Stimulated activated CD4-positive, alpha-beta T cell treated with anti-CD3 and anti-CD28 coated beads, Interleukin-15, amount 100 ng/mL, for 48 hours (primary cell): Measurements from ENCODE around the gene RBM38.

Source experiments
- DNase-seq, 2 donors: peaks; one replicate each; pipeline ENCODE4 v3.0.0-alpha.2; 2020; ENCODE audit warnings: low read depth in 2 of 2

The RBM38 gene

GRCh38 chr20:57403216-57403615, 12.0 kb downstream of the RBM38 start:
- DNase-seq: no peak

DNA sequence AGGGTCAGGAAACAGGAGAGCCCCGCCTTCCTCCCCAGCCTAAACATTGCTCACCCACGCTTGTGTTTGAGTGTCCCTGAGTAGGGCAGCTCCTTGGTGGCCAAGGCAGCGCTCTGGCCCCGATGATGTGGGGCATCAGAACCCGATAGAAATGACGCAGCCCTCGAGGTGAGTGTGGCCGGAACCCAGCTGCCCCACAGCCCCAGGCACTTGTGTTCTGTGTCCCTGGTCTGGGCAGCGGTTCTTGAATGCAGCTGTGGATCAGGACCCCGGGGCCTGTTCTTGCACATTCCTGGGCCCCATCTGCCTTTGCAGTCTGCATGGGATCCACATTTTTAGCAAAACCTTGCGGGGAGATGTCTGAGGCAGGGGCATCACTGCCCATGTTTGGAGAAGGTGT, 12.8 kb downstream of the RBM38 start:
- DNase-seq: no peak

DNA sequence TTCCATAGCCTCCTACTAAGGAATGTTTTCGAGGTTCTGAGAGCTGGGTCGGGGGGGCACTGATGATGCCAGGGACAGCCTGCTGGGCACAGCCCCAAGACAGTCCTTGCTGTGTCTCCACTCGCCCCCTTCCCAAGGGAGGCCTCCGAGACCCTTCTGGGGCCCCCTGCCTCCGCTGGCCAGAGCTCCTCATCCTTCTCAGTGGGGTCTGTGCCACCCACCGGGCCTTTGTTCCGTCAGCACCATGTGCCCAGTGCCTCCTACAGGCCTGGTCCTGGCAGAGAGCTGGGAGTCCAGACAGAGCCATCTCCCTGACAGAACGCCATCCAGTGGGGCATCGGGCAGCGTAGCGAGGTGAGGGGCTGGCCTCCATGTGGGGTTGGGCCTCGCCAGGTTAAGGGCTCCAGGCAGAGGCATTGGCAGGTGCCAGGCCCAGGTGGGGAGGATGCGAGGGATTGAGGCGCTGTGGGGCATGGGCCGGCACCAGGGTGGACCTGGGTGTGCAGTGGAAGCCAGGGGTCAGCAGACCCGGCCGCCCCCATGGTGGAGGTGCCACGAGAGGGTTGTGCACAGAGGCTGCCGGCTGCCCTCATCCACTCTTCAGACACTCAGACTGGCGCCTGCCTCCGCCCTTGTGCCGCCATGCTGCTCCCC, 13.3 kb downstream of the RBM38 start:
- no peak for DNase-seq

DNA sequence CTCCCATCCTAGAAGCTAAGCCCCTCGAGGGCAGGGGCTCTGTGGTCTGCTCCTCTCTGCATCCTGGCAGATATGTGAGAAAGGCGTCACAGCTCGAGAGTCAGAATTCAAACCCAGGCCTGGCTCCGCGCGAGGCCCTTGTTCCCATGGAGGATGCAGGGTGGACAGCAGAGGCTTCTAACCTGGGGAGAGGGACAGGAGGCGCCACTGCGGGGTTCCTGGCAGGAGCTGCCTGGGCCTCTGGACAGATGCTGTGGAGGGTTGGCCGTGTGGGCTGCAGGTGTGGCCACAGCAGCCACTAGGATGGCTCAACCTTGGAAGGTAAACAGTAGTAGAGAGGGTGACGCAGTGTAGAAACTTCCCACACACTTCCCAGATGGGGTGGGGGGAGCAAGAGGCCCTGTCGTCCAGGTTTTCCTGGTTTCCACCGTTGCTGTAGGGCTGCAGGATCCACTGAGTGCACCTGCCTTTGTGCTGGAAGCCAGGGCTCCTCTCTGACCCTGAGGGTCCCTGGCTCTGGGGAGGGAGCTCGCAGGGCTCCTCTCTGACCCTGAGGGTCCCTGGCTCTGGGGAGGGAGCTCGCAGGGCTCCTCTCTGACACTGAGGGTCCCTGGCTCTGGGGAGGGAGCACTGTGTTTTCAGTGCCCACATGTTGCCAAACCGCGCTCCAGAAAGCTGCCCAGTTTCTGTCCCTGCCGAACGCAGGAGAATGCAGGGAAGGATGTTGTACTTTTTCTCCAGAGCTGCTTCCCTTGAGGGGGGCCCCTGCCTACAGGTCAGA, 14.2 kb downstream of the RBM38 start:
- no peak for DNase-seq

DNA sequence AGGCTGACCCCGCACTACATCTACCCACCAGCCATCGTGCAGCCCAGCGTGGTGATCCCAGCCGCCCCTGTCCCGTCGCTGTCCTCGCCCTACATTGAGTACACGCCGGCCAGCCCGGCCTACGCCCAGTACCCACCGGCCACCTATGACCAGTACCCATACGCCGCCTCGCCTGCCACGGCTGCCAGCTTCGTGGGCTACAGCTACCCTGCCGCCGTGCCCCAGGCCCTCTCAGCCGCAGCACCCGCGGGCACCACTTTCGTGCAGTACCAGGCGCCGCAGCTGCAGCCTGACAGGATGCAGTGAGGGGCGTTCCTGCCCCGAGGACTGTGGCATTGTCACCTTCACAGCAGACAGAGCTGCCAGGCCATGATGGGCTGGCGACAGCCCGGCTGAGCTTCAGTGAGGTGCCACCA, 16.4 kb downstream of the RBM38 start:
- no peak for DNase-seq

- DNase-seq: no peak
Measured at GRCh38 chr20:57408131-57408530, 16.9 kb downstream of the RBM38 start.

DNA sequence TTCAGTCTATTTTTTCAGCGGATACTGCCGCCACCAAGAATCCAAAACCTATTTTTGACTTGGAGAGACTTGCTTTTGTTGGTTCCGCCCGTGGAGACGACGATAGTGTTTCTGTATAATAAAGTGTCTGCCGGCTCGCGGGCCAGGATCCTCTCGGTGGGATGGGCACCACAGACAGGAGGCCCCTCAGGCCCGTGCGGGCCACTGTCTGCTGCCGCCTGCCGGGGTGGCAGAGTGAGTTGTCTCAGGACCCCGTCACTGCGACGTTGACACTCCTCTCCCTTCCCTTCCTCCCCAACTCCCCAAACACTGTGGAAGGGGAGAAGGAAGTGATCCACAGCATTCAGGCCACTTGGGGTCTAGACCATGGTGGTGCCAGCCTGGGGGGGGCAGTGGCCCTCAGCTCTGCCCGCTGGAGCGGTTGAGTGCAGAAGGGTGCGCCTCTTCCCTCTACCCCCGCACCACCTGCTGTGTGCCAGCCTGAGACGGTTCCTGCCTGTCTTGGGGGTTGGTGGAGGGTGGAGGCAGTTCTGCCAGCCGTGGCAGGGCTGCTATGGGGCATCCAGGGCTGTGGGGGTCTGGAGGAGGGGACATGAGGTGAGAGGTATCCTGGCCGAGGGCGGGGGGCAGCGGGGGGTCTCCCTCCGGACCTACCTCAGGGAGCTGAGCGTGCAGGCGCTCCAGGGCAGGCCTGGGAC, 17.5 kb downstream of the RBM38 start:
- no peak for DNase-seq

- DNase-seq: no peak
Measured at GRCh38 chr20:57409316-57409671, 18.1 kb downstream of the RBM38 start.

DNA sequence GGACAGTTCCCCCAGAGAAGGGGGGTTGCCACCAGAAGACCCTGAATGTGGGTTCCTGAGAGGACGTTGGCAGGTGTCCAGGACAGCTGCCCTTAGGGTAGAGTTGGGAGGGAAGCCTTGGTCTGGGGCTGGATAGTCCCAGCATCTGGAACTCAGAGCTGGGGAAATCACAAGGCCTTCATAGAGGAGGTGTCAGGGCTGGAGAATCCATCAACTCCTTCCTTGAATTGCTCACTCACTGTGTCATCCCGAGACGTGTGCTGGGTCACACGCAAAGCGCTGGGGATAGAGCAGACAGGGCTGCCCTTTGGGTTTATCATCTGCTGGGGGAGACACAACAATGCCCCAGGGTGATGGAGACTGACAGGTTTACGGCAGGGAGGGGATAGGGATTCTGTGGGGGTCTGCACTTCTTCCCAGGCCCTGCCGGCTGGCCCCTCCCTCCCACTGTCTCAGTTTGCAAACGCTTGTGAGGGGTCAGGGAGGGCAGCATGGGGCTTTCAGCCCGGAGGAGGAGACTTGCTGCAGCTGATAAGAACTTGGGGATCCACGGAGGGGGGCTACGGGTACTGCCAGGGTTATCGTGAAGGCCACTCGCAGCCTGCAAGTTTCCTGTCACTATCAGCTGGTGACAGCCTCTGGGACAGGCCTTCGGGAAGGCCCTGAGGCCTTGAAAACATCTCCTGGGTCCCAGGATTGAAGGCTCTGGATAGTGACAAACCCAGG, 18.6 kb downstream of the RBM38 start:
- no peak for DNase-seq

- DNase-seq: no peak
Measured at GRCh38 chr20:57410398-57410920, 19.3 kb downstream of the RBM38 start.

DNA sequence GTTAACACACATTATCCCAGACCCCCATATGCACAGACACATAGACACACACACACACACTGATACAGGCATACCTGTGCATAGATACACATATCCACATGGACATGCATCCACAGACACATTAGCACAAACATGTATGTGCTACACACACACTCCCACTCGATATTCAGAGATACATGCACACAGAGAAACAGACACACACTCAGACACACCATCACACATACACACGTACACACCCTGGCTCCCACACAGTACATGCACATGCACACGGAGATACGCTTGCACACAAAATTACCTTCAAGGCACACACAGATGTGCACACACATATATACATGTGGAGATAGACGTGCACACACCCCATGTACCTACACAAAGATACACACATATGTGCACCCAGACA, 19.7 kb downstream of the RBM38 start:
- no peak for DNase-seq

GRCh38 chr20:57411406-57412283, 20.4 kb downstream of the RBM38 start:
- no peak for DNase-seq

GRCh38 chr20:57412347-57413029, 21.3 kb downstream of the RBM38 start:
- no peak for DNase-seq

GRCh38 chr20:57413986-57414385, 22.8 kb downstream of the RBM38 start:
- DNase-seq: no peak

- no peak for DNase-seq
Measured at GRCh38 chr20:57414867-57415592, 23.8 kb downstream of the RBM38 start.

- no peak for DNase-seq
Measured at GRCh38 chr20:57415771-57416170, 24.6 kb downstream of the RBM38 start.

DNA sequence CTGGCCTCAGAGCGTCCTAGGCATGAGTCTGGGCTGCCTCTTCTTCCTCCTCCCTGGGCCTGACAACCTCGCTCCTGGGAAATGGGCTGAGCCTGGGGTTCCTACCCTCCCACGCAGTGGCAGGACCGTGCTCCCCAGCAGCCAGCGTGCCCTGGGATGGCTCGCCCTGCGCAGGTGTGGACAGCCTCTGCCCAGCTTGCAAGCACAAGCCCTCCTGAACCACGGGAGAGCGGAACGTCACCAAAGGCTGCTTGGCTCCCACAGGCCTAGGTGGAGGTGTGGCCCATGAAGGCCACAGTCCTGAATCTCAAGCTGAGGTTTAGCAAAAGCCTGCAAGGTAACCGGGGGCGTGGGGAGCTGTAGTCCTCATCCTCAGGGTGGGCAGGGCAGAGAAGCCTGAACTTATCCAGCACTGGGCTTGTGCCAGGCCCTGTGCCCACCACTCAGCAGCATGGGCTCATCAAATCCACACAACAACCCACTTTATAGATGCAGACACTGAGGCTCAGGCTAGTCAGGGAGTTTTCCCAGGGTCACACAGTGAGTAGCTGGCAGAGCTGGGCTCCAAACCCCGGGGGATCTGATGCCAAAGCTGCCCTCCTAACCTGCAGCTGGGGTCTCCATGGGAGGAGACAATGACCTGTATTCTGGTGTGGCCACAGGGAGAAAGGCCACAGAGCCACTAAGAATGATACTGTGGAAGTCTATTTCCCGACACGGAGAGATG, 25.3 kb downstream of the RBM38 start:
- DNase-seq: no peak

GRCh38 chr20:57417051-57417689, 26.0 kb downstream of the RBM38 start:
- DNase-seq: no peak
